Upper lobe of left lung (tissue), 4 donors: ENCODE measurements around the gene ESYT1.

ENCODE experiments used
- CTCF ChIP-seq, 6 experiments: fragments of 450-650 bp in 4 of 6; fragments of 200-600 bp in 2 of 6; sonication (generic) in 2 of 6; IDR thresholded peaks; one replicate each; pipeline ENCODE4 v1.5.1; 2016 to 2019; ENCODE audit warnings: antibody characterized with exemption in 6 of 6
- POLR2A ChIP-seq, 4 donors: fragments of 450-650 bp; IDR thresholded peaks; one replicate each; pipeline ENCODE4 v1.5.1; 2016 to 2017; ENCODE audit warnings: antibody characterized with exemption in 4 of 4, mild to moderate bottlenecking in 2 of 4

GRCh38 chr12:56162468-56163290 lies 34.6 kb downstream of the ESYT1 start:
- peak in 1 of 4 donors; percentile 9 for TF ChIP-seq POLR2A (IDR thresholded peaks at IDR 0.05)
- TF ChIP-seq CTCF (IDR thresholded peaks at IDR 0.05) = no peak
